ENCODE measurements around the gene PRPF38A. TPM values are rescaled to one million over a fixed set of nuclear protein-coding genes. Genes with fewer than 3 reads are reported as not detected.

The PRPF38A gene
- total RNA-seq, 1 experiment from 2014 or later, result 41.6 TPM

DNA sequence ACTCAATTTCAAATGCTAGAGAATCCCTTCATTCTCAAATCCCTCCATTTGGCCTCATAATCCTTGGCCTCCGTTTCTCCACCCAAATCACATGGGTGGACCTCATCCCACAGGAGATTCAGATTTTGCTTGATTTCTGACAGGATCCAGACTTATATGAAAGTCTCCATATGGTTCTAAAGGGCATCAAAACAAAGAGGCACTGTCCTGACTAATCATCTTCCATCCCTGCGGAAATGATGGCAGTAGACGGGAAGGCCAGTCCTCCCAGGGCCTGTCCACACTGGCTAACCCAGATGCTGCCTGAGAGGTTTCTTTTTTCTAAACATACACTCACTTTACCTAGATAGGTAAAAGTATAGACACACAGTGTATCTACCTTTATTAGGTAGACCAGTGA lies 19.0 kb upstream of the PRPF38A start:
- CTCF ChIA-PET, result no interaction called here
- TF ChIP-seq TCF7L2 (IDR thresholded peaks at IDR 0.05; ENCODE audit: low read depth, low read length) (no peak), POLR2AphosphoS5 (IDR thresholded peaks at IDR 0.05; ENCODE audit: low read depth, low read length) (no peak), SIN3A (IDR thresholded peaks at IDR 0.05; ENCODE audit: borderline replicate concordance, insufficient read depth, low read depth, low read length) (no peak)
- TF ChIP-seq, protein P1, sequence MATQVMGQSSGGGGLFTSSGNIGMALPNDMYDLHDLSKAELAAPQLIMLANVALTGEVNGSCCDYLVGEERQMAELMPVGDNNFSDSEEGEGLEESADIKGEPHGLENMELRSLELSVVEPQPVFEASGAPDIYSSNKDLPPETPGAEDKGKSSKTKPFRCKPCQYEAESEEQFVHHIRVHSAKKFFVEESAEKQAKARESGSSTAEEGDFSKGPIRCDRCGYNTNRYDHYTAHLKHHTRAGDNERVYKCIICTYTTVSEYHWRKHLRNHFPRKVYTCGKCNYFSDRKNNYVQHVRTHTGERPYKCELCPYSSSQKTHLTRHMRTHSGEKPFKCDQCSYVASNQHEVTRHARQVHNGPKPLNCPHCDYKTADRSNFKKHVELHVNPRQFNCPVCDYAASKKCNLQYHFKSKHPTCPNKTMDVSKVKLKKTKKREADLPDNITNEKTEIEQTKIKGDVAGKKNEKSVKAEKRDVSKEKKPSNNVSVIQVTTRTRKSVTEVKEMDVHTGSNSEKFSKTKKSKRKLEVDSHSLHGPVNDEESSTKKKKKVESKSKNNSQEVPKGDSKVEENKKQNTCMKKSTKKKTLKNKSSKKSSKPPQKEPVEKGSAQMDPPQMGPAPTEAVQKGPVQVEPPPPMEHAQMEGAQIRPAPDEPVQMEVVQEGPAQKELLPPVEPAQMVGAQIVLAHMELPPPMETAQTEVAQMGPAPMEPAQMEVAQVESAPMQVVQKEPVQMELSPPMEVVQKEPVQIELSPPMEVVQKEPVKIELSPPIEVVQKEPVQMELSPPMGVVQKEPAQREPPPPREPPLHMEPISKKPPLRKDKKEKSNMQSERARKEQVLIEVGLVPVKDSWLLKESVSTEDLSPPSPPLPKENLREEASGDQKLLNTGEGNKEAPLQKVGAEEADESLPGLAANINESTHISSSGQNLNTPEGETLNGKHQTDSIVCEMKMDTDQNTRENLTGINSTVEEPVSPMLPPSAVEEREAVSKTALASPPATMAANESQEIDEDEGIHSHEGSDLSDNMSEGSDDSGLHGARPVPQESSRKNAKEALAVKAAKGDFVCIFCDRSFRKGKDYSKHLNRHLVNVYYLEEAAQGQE (IDR thresholded peaks at IDR 0.05; ENCODE audit: insufficient read depth in 1 of 2, low read depth in 2 of 2, low read length in 1 of 2), result no peak
- TF ChIP-seq, protein P2, sequence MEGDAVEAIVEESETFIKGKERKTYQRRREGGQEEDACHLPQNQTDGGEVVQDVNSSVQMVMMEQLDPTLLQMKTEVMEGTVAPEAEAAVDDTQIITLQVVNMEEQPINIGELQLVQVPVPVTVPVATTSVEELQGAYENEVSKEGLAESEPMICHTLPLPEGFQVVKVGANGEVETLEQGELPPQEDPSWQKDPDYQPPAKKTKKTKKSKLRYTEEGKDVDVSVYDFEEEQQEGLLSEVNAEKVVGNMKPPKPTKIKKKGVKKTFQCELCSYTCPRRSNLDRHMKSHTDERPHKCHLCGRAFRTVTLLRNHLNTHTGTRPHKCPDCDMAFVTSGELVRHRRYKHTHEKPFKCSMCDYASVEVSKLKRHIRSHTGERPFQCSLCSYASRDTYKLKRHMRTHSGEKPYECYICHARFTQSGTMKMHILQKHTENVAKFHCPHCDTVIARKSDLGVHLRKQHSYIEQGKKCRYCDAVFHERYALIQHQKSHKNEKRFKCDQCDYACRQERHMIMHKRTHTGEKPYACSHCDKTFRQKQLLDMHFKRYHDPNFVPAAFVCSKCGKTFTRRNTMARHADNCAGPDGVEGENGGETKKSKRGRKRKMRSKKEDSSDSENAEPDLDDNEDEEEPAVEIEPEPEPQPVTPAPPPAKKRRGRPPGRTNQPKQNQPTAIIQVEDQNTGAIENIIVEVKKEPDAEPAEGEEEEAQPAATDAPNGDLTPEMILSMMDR (IDR thresholded peaks at IDR 0.05), result no peak
- BruUV-seq (replicated peaks), result no TSS peak

DNA sequence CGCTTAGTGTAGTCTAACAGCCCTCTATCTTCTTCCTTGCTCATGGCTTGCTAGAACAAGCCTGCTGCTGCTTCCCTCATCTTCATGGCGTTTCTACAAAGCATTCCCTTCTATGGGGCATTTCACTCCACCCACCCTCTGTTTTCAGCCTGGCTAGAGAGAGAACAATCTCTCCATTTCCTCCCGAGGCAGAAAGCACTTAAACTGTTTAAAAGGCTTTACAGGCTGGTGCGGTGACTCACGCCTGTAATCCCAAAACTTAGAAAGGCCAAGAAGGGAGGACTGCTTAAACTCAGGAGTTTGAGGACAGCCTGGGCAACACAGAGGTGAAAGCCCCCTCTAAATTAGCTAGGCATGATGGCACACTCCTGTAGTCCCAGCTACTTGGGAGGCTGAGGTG lies 17.9 kb upstream of the PRPF38A start:
- H3K9me3 ChIP-seq (ENCODE audit: control insufficient read depth, insufficient read depth, low read depth, low read length), result no peaks in the 10 kb centered on the region
- H3K4me1 ChIP-seq (ENCODE audit: control insufficient read depth, insufficient read depth, low read length), result no peaks in the 10 kb centered on the region
- H3K36me3 ChIP-seq (ENCODE audit: control insufficient read depth, insufficient read depth, low read length), result peaks cover 4% of the 10 kb centered on the region; the same call in 1 of the 2 replicates
- DNase-seq (ENCODE audit: low read depth, low spot score) (no peak), ATAC-seq (no peak)
- intact Hi-C loops (cut with micrococcal nuclease; ENCODE audit: unreplicated experiment), result no loop called here
- H3K4me3 ChIP-seq (ENCODE audit: low read depth in 2 of 2, low read length in 2 of 2), result no peak overlapping the region
- H3K27me3 ChIP-seq (ENCODE audit: control insufficient read depth, insufficient read depth, low read length), result no peaks in the 10 kb centered on the region
- in situ Hi-C loops (cut with HindIII; ENCODE audit: low pct_unique_long_range_greater_than_20kb, low sequenced_read_pairs), result no loop called here
- ChIA-PET CTCF (no interaction called here), POLR2A (no interaction called here)
- no TSS peak for BruUV-seq (replicated peaks)
- no peak overlapping the region for H3K27ac ChIP-seq (ENCODE audit: low read length)
- TF ChIP-seq POLR2AphosphoS5 (IDR thresholded peaks at IDR 0.05; ENCODE audit: low read depth, low read length) (no peak), SIN3A (IDR thresholded peaks at IDR 0.05; ENCODE audit: borderline replicate concordance, insufficient read depth, low read depth, low read length) (no peak), TCF7L2 (IDR thresholded peaks at IDR 0.05; ENCODE audit: low read depth, low read length) (no peak)
- TF ChIP-seq, protein P2 (IDR thresholded peaks at IDR 0.05), result no peak
- TF ChIP-seq, protein P1 (IDR thresholded peaks at IDR 0.05; ENCODE audit: insufficient read depth in 1 of 2, low read depth in 2 of 2, low read length in 1 of 2), result no peak

More for the DNA sequence above, 19.0 kb upstream of the PRPF38A start:
- Histone ChIP-seq H3K4me1 (ENCODE audit: control insufficient read depth, insufficient read depth, low read length) (no peaks in the 10 kb centered on the region), H3K36me3 (ENCODE audit: control insufficient read depth, insufficient read depth, low read length) (peaks cover 6% of the 10 kb centered on the region; the same call in 1 of the 2 replicates), H3K27ac (ENCODE audit: low read length) (no peak overlapping the region), H3K9me3 (ENCODE audit: control insufficient read depth, insufficient read depth, low read depth, low read length) (no peaks in the 10 kb centered on the region), H3K27me3 (ENCODE audit: control insufficient read depth, insufficient read depth, low read length) (no peaks in the 10 kb centered on the region), H3K4me3 (ENCODE audit: low read depth in 2 of 2, low read length in 2 of 2) (no peak overlapping the region)
- POLR2A ChIA-PET, result no interaction called here
- in situ Hi-C loops (cut with HindIII; ENCODE audit: low pct_unique_long_range_greater_than_20kb, low sequenced_read_pairs), result no loop called here
- DNase-seq (ENCODE audit: low read depth, low spot score) (no peak), ATAC-seq (no peak)
- intact Hi-C loops (cut with micrococcal nuclease; ENCODE audit: unreplicated experiment), result no loop called here
